CD8-positive, alpha-beta memory T cell (primary cell): ENCODE measurements around the gene KLHL3. TPM values are rescaled to one million over a fixed set of nuclear protein-coding genes. Genes with fewer than 3 reads are reported as not detected.

Source experiments
- CTCF ChIA-PET: fragments of 350-600 bp; sonication (Branson Sonifier 250); formaldehyde crosslinking; loops from one replicate; lab custom pipeline; 2021; ENCODE audit warnings: antibody characterized with exemption; lab: Charles Lee
- POLR2A ChIA-PET: fragments of 350-600 bp; sonication (Branson Sonifier 250); formaldehyde crosslinking; loops from one replicate; lab custom pipeline; 2021; ENCODE audit warnings: antibody characterized with exemption; lab: Charles Lee
- DNase-seq, 5 donors: peaks; one replicate each; pipeline versions ENCODE4 v3.0.0 to v3.0.0-alpha.2; 2020 to 2022; ENCODE audit warnings: mixed read lengths in 1 of 5
- H3K27ac ChIP-seq: one replicate; pipeline ENCODE4 v1.7.0; 2013; ENCODE audit warnings: low read depth, mild to moderate bottlenecking, low read length, moderate library complexity
- H3K27me3 ChIP-seq: 2 replicates; pipeline ENCODE4 v1.7.0; 2013; ENCODE audit warnings: low read length, mild to moderate bottlenecking; ENCODE audit not compliant: insufficient read depth, poor library complexity, severe bottlenecking
- H3K36me3 ChIP-seq: 2 replicates; pipeline ENCODE4 v1.7.0; 2013; ENCODE audit warnings: mild to moderate bottlenecking, low read length, moderate library complexity; ENCODE audit not compliant: insufficient read depth
- H3K4me1 ChIP-seq: 2 replicates; pipeline ENCODE4 v1.7.0; 2013; ENCODE audit warnings: mild to moderate bottlenecking, low read length, moderate library complexity; ENCODE audit not compliant: insufficient read depth
- H3K4me3 ChIP-seq: 2 replicates; pipeline ENCODE4 v1.7.0; 2013; ENCODE audit warnings: mild to moderate bottlenecking, low read length
- H3K9me3 ChIP-seq: 2 replicates; pipeline ENCODE4 v1.7.0; 2013; ENCODE audit warnings: mild to moderate bottlenecking, low read length
- H3K27ac Mint-ChIP-seq, 8 donors: one replicate each; pipeline ENCODE4 v1.8.0; 2020 to 2021; ENCODE audit warnings: mixed read lengths in 8 of 8, mild to moderate bottlenecking in 6 of 8, inconsistent platforms in 3 of 8, moderate library complexity in 3 of 8
- H3K27me3 Mint-ChIP-seq, 2 donors: one replicate each; pipeline ENCODE4 v1.8.0; 2020 to 2021; ENCODE audit warnings: mixed read lengths in 2 of 2, mild to moderate bottlenecking in 1 of 2, moderate library complexity in 1 of 2
- H3K36me3 Mint-ChIP-seq, 3 donors: one replicate each; pipeline ENCODE4 v1.8.0; 2020 to 2021; ENCODE audit warnings: mixed read lengths in 3 of 3, inconsistent platforms in 1 of 3, mild to moderate bottlenecking in 1 of 3
- H3K4me1 Mint-ChIP-seq, 3 donors: one replicate each; pipeline ENCODE4 v1.8.0; 2020 to 2021; ENCODE audit warnings: mixed read lengths in 3 of 3, inconsistent platforms in 1 of 3, mild to moderate bottlenecking in 1 of 3
- H3K4me3 Mint-ChIP-seq, 7 donors: one replicate each; pipeline ENCODE4 v1.8.0; 2020 to 2021; ENCODE audit warnings: mixed read lengths in 7 of 7, mild to moderate bottlenecking in 6 of 7, moderate library complexity in 4 of 7, inconsistent platforms in 2 of 7
- H3K9me3 Mint-ChIP-seq, 5 donors: one replicate each; pipeline ENCODE4 v1.8.0; 2020 to 2022; ENCODE audit warnings: mixed read lengths in 5 of 5, mild to moderate bottlenecking in 3 of 5, moderate library complexity in 2 of 5, inconsistent platforms in 1 of 5
- polyA plus RNA-seq: library from polyadenylated mRNA; unstranded; fragments of 300-500 nt; fragmentation: Illumina TruSeq; gene quantifications from one replicate; pipeline ENCODE4 v1.2.3, GENCODE V29; 2021
- total RNA-seq, 2 experiments: library from RNA; stranded (reverse); gene quantifications; one replicate each; pipeline ENCODE4 v1.2.3, GENCODE V29; 2021

KLHL3 gene
- total and polyA plus RNA-seq, 3 experiments from 2014 or later: 2.7 to 3.4 (median 3.3) TPM

DNA sequence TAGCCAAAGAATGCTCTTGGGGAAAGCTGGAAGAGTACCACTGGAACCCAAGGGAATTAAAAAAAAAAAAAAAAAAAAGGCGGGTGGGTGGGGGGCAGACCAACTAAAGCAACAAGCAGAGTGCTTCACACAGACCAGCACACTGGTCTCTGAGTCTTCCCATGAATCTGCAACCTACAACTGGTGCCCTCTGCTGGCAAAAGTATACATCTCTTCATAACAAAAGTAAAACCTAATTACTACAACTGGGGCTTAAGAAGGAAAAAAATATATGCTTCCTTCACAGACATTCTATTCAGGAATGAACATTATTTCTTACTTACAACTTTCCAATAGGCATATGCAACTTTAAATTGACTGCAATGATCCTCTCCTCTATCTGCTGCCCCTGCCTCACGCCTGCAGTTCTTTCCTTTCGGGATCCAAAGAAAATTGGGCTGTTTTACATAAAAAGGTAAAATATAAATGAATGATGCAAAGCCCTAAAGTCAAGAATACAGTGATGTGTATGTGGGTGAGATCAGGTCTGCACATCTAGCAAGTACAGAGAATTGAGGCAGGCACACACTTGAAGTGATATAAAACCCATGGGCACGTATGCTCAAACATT, 7.2 kb upstream of the KLHL3 start:
- ChIA-PET CTCF (interaction anchor here (0.6 to 10.1 kb wide), 35 partner anchors 8 to 382 kb away, joined by 3 to 170 read pairs (median 4); partner anchors contain the start of gene HNRNPA0), POLR2A (interaction anchor here (0.6 to 1.4 kb wide), 5 partner anchors 8 to 114 kb away, joined by 3 to 11 read pairs (median 5); no protein-coding TSS in a partner anchor)
- Mint-ChIP-seq H3K36me3 (peaks cover 0 to under 1% (median 0%) of the 10 kb centered on the region in 3 donors), H3K27me3 (no peaks in the 10 kb centered on the region), H3K4me3 (no peak overlapping the region), H3K9me3 (no peaks in the 10 kb centered on the region), H3K27ac (peak overlapping the region in 1 of 8 donors; percentile 24), H3K4me1 (peaks cover 4 to 9% (median 9%) of the 10 kb centered on the region in 3 donors)
- Histone ChIP-seq H3K4me3 (no peak overlapping the region), H3K27me3 (no peaks in the 10 kb centered on the region), H3K36me3 (no peaks in the 10 kb centered on the region), H3K9me3 (no peaks in the 10 kb centered on the region), H3K4me1 (peaks cover 6% of the 10 kb centered on the region), H3K27ac (no peak overlapping the region)
- peak; percentile 35 to 69 (median 53) for DNase-seq

DNA sequence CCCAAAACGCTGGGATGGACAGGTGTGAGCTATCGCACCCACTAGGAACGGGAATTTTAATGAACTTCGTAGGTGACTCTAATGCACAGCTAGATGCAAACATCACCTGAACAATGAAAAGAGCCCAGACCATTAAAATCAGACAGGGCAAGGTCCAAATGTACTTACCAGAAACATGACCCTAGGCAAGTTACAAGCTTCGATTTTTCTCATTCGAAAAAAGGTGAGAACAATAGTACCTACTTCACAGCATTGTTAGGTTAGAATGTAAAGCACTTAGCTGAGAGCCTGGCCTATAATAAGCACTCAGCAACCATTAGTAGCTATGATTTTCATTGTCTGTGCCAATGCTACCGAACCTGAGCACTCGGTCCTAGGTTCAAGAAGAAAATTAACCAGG, 5.8 kb upstream of the KLHL3 start:
- no peak for DNase-seq
- no peaks in the 10 kb centered on the region for H3K27me3 Mint-ChIP-seq
- ChIA-PET CTCF (interaction anchor here (1.0 to 10.1 kb wide), 21 partner anchors 8 to 321 kb away, joined by 3 to 170 read pairs (median 5); partner anchors contain the start of gene HNRNPA0), POLR2A (interaction anchor here (0.9 to 1.7 kb wide), 4 partner anchors 10 to 111 kb away, joined by 3 to 9 read pairs (median 4); no protein-coding TSS in a partner anchor)
- H3K4me3 Mint-ChIP-seq: no peak overlapping the region
- H3K36me3 ChIP-seq: no peaks in the 10 kb centered on the region
- H3K4me1 ChIP-seq: peaks cover 19% of the 10 kb centered on the region
- no peaks in the 10 kb centered on the region for H3K27me3 ChIP-seq
- H3K9me3 Mint-ChIP-seq: no peaks in the 10 kb centered on the region
- H3K27ac ChIP-seq: no peak overlapping the region
- no peak overlapping the region for H3K27ac Mint-ChIP-seq
- peaks cover 4 to 9% (median 9%) of the 10 kb centered on the region in 3 donors for H3K4me1 Mint-ChIP-seq
- no peaks in the 10 kb centered on the region for H3K9me3 ChIP-seq
- peaks cover 0 to 3% (median 0%) of the 10 kb centered on the region in 3 donors for H3K36me3 Mint-ChIP-seq
- H3K4me3 ChIP-seq: no peak overlapping the region

DNA sequence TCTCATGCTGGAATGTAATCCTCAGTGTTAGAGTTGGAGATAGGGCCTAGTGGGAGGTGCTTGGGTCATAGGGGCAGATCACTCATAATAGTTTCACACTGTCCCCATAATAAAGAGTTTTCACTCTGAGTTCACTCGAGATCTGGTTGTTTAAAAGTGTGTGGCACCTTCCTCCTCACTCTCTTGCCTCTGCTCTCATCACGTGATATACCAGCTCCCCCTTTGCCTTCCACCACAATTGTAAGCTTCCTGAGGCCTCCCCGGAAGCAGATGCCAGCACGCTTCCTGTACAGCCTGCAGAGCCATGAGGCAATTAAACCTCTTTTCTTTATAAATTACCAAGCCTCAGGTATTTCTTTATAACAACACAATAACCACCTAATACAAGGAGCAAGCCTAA, 3.8 kb upstream of the KLHL3 start:
- H3K4me1 Mint-ChIP-seq: peaks cover 4 to 9% (median 9%) of the 10 kb centered on the region in 3 donors
- H3K27ac Mint-ChIP-seq: peak overlapping the region in 1 of 8 donors; percentile 79
- H3K9me3 Mint-ChIP-seq: no peaks in the 10 kb centered on the region

DNA sequence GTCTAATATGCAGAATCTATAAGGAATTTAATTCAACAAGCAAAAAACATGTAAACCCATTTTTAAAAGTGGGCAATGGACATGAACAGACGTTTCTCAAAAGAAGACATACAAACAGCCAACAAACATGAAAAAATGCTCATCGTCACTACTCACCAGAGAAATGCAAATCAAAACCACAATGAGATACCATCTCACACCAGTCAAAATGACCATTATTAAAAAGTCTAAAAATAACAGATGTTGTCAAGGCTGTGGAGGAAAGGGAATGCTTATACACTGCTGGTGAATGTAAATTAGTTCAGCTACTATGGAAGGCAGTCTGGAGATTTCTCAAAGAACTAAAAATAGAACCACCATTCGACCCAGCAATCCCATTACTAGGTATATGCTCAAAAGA, 3.1 kb upstream of the KLHL3 start:
- no peak overlapping the region for H3K4me3 ChIP-seq
- Mint-ChIP-seq H3K9me3 (no peaks in the 10 kb centered on the region), H3K27ac (no peak overlapping the region), H3K27me3 (no peaks in the 10 kb centered on the region), H3K4me3 (no peak overlapping the region), H3K4me1 (peaks cover 4 to 16% (median 9%) of the 10 kb centered on the region in 3 donors), H3K36me3 (peaks cover 0 to 3% (median 0%) of the 10 kb centered on the region in 3 donors)
- POLR2A ChIA-PET: no interaction called here
- no peak for DNase-seq
- no peaks in the 10 kb centered on the region for H3K9me3 ChIP-seq
- H3K27me3 ChIP-seq: no peaks in the 10 kb centered on the region
- CTCF ChIA-PET: interaction anchor here (0.9 to 10.1 kb wide), 4 partner anchors 13 to 79 kb away, joined by 3 to 170 read pairs (median 4); no protein-coding TSS in a partner anchor
- no peak overlapping the region for H3K27ac ChIP-seq
- peaks cover 36% of the 10 kb centered on the region for H3K4me1 ChIP-seq
- no peaks in the 10 kb centered on the region for H3K36me3 ChIP-seq

More for the DNA sequence above, 3.8 kb upstream of the KLHL3 start:
- no peak overlapping the region for H3K27ac ChIP-seq
- H3K36me3 Mint-ChIP-seq: peaks cover 0 to 3% (median 0%) of the 10 kb centered on the region in 3 donors
- no peaks in the 10 kb centered on the region for H3K27me3 Mint-ChIP-seq
- no peaks in the 10 kb centered on the region for H3K36me3 ChIP-seq
- H3K4me3 Mint-ChIP-seq: no peak overlapping the region
- ChIA-PET POLR2A (no interaction called here), CTCF (interaction anchor here (0.7 to 10.1 kb wide), 6 partner anchors 8 to 109 kb away, joined by 3 to 170 read pairs (median 19); no protein-coding TSS in a partner anchor)
- no peak overlapping the region for H3K4me3 ChIP-seq
- H3K27me3 ChIP-seq: no peaks in the 10 kb centered on the region
- DNase-seq: no peak
- H3K9me3 ChIP-seq: no peaks in the 10 kb centered on the region
- H3K4me1 ChIP-seq: peaks cover 29% of the 10 kb centered on the region

DNA sequence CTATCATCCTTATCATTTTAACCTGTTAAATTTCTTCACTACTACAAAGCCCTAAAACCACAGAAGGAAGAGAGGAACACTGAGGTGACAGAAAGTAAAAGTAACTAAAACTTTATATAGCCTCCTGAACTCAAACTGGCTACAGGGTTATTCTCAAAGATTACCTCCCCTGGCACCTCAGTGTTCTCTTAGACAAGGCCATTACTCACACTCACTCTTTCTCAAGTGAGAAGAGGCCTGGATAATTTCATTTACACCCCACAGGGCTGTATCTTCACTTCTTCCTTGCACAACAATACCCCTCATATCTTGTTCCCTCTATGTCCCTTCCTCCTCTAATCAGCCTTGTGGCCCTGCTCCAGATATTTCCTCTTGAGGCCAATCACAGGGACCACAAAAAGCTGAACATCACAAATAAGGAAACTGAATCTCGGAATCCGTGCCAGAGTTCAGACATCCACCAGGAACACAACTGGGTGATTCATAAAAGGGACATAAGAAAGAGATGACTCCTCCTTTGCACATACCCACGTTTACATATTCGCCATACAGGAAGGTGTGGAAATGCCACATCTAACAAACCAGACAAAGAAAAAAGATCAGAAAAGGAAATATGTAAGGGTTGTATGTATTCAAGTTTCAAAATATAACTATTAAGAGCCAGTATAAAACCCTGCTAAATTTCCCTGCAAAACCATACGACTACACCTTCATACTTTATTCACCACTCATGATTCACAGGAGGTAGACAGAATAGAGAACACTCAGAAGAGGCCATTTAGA, 1.7 kb upstream of the KLHL3 start:
- peaks cover 0 to 3% (median 0%) of the 10 kb centered on the region in 3 donors for H3K36me3 Mint-ChIP-seq
- Histone ChIP-seq H3K4me3 (peak overlapping the region; percentile 43), H3K4me1 (peaks cover 50% of the 10 kb centered on the region), H3K9me3 (no peaks in the 10 kb centered on the region), H3K27me3 (no peaks in the 10 kb centered on the region), H3K27ac (no peak overlapping the region), H3K36me3 (no peaks in the 10 kb centered on the region)
- ChIA-PET POLR2A (interaction anchor here (3.4 kb wide), 1 partner anchor 16 kb away, joined by 23 read pairs; the partner anchor contains the start of gene HNRNPA0), CTCF (interaction anchor here (1.3 to 10.1 kb wide), 4 partner anchors 16 to 77 kb away, joined by 5 to 170 read pairs (median 30); partner anchors contain the start of gene HNRNPA0)
- H3K4me3 Mint-ChIP-seq: peak overlapping the region in 1 of 7 donors; percentile 69
- H3K27me3 Mint-ChIP-seq: no peaks in the 10 kb centered on the region
- peaks cover 0 to 16% (median 3%) of the 10 kb centered on the region in 3 donors for H3K4me1 Mint-ChIP-seq
- no peaks in the 10 kb centered on the region for H3K9me3 Mint-ChIP-seq
- peak overlapping the region in 4 of 8 donors; percentile 9 to 89 (median 40) for H3K27ac Mint-ChIP-seq
- peak in 2 of 5 donors; percentile 45 to 82 for DNase-seq

DNA sequence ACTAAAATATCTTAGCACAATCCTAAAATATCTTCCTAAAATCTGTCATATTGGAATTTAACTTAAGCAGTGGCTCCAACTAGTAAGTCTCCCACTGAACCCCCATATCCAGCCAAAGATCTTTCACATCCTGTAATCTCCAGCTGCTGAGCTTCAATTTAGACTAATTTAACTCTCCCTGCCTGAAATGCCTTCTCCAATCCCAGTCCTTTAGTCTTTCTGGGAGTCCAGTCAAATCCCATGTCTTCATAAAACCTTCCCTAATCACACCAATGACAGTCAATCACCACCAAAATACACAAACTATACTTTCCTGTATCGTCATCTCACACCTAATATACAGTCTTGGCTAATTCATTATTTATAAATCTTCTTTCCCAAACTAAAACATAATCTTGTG, 607 bp upstream of the KLHL3 start:
- H3K4me3 ChIP-seq: peak overlapping the region; percentile 74

DNA sequence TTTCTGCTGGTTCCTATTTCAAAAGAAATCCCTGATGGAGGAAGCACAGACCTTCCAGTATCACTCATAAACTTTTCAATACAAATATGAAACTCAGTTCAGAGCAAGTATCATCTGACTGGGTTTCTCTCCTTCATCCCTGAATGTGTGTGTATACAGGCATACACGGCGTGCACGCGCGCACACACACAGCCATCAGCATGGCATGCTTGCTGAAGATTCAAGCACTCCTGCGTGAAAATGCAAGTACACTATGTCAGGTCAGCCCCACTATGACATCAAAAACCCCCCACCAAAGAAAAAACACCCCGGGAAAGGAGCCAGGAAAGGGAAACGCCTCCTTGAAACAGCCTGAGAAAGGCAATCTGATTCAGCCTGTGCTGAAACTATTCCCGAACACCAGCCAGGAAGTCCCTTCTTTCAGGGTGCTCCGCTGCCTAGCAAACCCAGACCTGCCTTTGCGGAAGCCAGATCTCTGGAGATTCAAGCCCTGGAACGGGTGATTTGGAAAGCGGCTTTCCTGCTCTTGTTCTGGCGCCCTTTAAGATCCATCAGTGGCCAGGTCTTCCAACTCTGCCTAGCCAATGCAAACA, 831 bp downstream of the KLHL3 start:
- Histone ChIP-seq H3K4me3 (peak overlapping the region; percentile 74), H3K9me3 (no peaks in the 10 kb centered on the region), H3K27ac (no peak overlapping the region), H3K4me1 (peaks cover 58% of the 10 kb centered on the region), H3K27me3 (no peaks in the 10 kb centered on the region), H3K36me3 (no peaks in the 10 kb centered on the region)
- peak in 1 of 5 donors; percentile 12 for DNase-seq
- H3K36me3 Mint-ChIP-seq: peaks cover 1 to 9% (median 2%) of the 10 kb centered on the region in 3 donors
- no peak overlapping the region for H3K4me3 Mint-ChIP-seq
- H3K4me1 Mint-ChIP-seq: peaks cover 0 to 16% (median 3%) of the 10 kb centered on the region in 3 donors
- no peaks in the 10 kb centered on the region for H3K9me3 Mint-ChIP-seq
- CTCF ChIA-PET: interaction anchor here (1.0 to 3.0 kb wide), 5 partner anchors 17 to 75 kb away, joined by 4 to 39 read pairs (median 5); partner anchors contain the start of gene HNRNPA0
- no peaks in the 10 kb centered on the region for H3K27me3 Mint-ChIP-seq
- POLR2A ChIA-PET: interaction anchor here (1.1 to 3.4 kb wide), 3 partner anchors 12 to 19 kb away, joined by 4 to 23 read pairs (median 4); partner anchors contain the start of gene HNRNPA0
- no peak overlapping the region for H3K27ac Mint-ChIP-seq

More for the DNA sequence above, 607 bp upstream of the KLHL3 start:
- Mint-ChIP-seq H3K4me3 (no peak overlapping the region), H3K27ac (no peak overlapping the region), H3K9me3 (no peaks in the 10 kb centered on the region), H3K4me1 (peaks cover 0 to 16% (median 3%) of the 10 kb centered on the region in 3 donors), H3K36me3 (peaks cover 0 to 3% (median 0%) of the 10 kb centered on the region in 3 donors), H3K27me3 (no peaks in the 10 kb centered on the region)
- Histone ChIP-seq H3K27me3 (no peaks in the 10 kb centered on the region), H3K9me3 (no peaks in the 10 kb centered on the region), H3K36me3 (no peaks in the 10 kb centered on the region), H3K4me1 (peaks cover 58% of the 10 kb centered on the region), H3K27ac (no peak overlapping the region)
- CTCF ChIA-PET: interaction anchor here (1.2 to 3.0 kb wide), 6 partner anchors 15 to 105 kb away, joined by 3 to 39 read pairs (median 4); partner anchors contain the start of gene HNRNPA0
- DNase-seq: no peak
- POLR2A ChIA-PET: interaction anchor here (1.9 to 3.4 kb wide), 2 partner anchors 15 to 17 kb away, joined by 4 to 23 read pairs; partner anchors contain the start of gene HNRNPA0
